ENCODE data around the gene PRRT2.

- TF ChIP-seq CTCF (IDR thresholded peaks at IDR 0.05 in 2 of 3, conservative IDR thresholded peaks at IDR 0.05 in 1 of 3; ENCODE audit: control insufficient read depth in 2 of 3, extremely low read depth in 1 of 3, insufficient read depth in 1 of 3, low read depth in 3 of 3, low read length in 3 of 3), result no peak
- TF ChIP-seq YY1 (IDR thresholded peaks at IDR 0.05; ENCODE audit: low read depth, low read length), result no peak
- no peak for TF ChIP-seq EZH2 (IDR thresholded peaks at IDR 0.05; ENCODE audit: borderline replicate concordance, control insufficient read depth, low read depth, low read length)
- TF ChIP-seq E4F1 (IDR thresholded peaks at IDR 0.05; ENCODE audit: borderline replicate concordance, partially characterized antibody), result no peak
- no peak for TF ChIP-seq TARDBP (IDR thresholded peaks at IDR 0.05; ENCODE audit: borderline replicate concordance)
- TF ChIP-seq SMAD5 (IDR thresholded peaks at IDR 0.05; ENCODE audit: low read depth), result no peak
- TF ChIP-seq REST (IDR thresholded peaks at IDR 0.05; ENCODE audit: low read depth, low read length), result no peak
- TF ChIP-seq SP1 (IDR thresholded peaks at IDR 0.05; ENCODE audit: low read depth, low read length), result no peak
- TF ChIP-seq POU2F2 (IDR thresholded peaks at IDR 0.05; ENCODE audit: borderline replicate concordance, low read depth, low read length), result no peak
- no peak for TF ChIP-seq CBX5 (IDR thresholded peaks at IDR 0.05; ENCODE audit: low read depth)
- TF ChIP-seq CREM (IDR thresholded peaks at IDR 0.05; ENCODE audit: low read depth), result no peak
- no peak for TF ChIP-seq POLR2A (IDR thresholded peaks at IDR 0.05; ENCODE audit: low read depth, low read length)
- no peak for TF ChIP-seq MXI1 (IDR thresholded peaks at IDR 0.05; ENCODE audit: low read depth, low read length)
These were observed 2.6 kb downstream of the PRRT2 start for GRCh38 chr16:29814592-29814991.

Measured in GM12878 (cell line).